HG03558 (cell line): ENCODE results near the gene GATD1.

Experiments
- ATAC-seq: cut with Tn5 transposase; IDR thresholded peaks from one replicate; pipeline ENCODE4 v1.9.1; 2021; ENCODE audit warnings: moderate number of reproducible peaks; ENCODE audit not compliant: unreplicated experiment; ENCODE audit errors: extremely low read depth

The GATD1 gene

GRCh38 chr11:813072-813455, 35.8 kb upstream of the GATD1 start:
- no peak for ATAC-seq

GRCh38 chr11:812390-812789, 35.1 kb upstream of the GATD1 start:
- no peak for ATAC-seq

GRCh38 chr11:811446-812245, 34.4 kb upstream of the GATD1 start:
- ATAC-seq, result no peak

- no peak for ATAC-seq
These were observed 32.8 kb upstream of the GATD1 start for GRCh38 chr11:810040-810567.

- ATAC-seq, result peak; percentile 37
These were observed 32.2 kb upstream of the GATD1 start, which contains the start of gene RPLP2 for GRCh38 chr11:809287-810039. RPLP2 (plus strand) TSS chr11:809967; CDS start chr11:810235, 268 bp downstream.

GRCh38 chr11:808427-809286, 31.4 kb upstream of the GATD1 start:
- no peak for ATAC-seq

- ATAC-seq, result no peak
These were observed 27.3 kb upstream of the GATD1 start for GRCh38 chr11:804599-804964.

GRCh38 chr11:803770-804598, 26.7 kb upstream of the GATD1 start:
- ATAC-seq, result no peak

GRCh38 chr11:803467-803742, 26.1 kb upstream of the GATD1 start:
- ATAC-seq, result no peak

GRCh38 chr11:802693-803466, 25.6 kb upstream of the GATD1 start:
- no peak for ATAC-seq

- ATAC-seq, result no peak
These were observed 24.8 kb upstream of the GATD1 start for GRCh38 chr11:802018-802617.

GRCh38 chr11:801097-801780, 24.0 kb upstream of the GATD1 start:
- no peak for ATAC-seq

- no peak for ATAC-seq
These were observed 23.2 kb upstream of the GATD1 start for GRCh38 chr11:800473-800872.

GRCh38 chr11:799641-800316, 22.5 kb upstream of the GATD1 start:
- no peak for ATAC-seq

- ATAC-seq, result peak; percentile 37
These were observed 20.9 kb upstream of the GATD1 start, which contains the start of gene SLC25A22 for GRCh38 chr11:798093-798713. SLC25A22 (minus strand) TSS chr11:798281; CDS start chr11:795006, 3,275 bp downstream.

- peak; percentile 6 for ATAC-seq
These were observed 20.2 kb upstream of the GATD1 start for GRCh38 chr11:797296-798092.
